GM18517 (cell line): ENCODE measurements around the gene LCLAT1.
"Not testable (repeated sequence)": the region's sequence is repeated elsewhere in the genome, so short reads cannot be mapped to it uniquely, and the experiment has no call there.

ENCODE experiments used
- ATAC-seq: cut with Tn5 transposase; IDR thresholded peaks from one replicate; pipeline ENCODE4 v1.9.1; 2021; ENCODE audit warnings: mild to moderate bottlenecking, moderate library complexity; ENCODE audit not compliant: unreplicated experiment

The LCLAT1 gene

DNA sequence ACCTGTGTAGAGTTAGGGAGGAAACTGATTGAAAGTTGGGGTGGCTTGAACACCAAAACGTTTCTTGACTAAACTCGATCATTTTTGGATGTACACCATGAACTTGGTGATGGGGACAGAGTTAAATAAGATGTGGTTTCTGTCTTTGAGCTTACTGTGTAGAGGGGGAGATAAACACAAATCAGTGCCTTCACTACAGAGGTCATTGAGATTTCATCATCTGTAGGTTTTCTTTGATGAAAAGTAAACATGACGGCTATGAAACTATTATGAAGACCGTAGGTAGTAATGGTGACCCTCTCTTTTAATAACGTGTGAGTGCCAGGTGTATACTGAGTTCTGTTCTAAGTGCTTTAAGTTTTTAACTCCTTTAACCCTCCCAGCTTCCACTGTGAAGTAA is 6.5 kb downstream of the LCLAT1 start:
- ATAC-seq: no peak

DNA sequence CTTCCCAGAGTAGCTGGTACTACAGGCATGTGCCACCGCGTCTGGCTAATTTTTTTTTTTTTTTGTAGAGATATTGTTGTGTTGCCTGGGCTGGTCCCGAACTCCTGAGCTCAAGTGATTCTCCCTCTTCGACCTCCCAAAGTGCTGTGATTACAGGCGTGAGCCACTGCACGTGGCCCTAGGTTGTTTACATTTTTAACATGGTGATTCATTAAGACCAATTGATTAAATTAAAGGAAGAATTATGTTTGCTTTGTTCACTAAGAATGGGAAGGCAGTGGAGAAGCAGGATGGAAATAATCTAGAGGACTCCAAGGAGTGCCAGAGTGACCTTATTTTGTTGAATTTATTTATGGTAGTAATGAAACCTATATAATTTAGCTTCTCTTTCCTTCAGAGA is 7.5 kb downstream of the LCLAT1 start:
- ATAC-seq: no peak

DNA sequence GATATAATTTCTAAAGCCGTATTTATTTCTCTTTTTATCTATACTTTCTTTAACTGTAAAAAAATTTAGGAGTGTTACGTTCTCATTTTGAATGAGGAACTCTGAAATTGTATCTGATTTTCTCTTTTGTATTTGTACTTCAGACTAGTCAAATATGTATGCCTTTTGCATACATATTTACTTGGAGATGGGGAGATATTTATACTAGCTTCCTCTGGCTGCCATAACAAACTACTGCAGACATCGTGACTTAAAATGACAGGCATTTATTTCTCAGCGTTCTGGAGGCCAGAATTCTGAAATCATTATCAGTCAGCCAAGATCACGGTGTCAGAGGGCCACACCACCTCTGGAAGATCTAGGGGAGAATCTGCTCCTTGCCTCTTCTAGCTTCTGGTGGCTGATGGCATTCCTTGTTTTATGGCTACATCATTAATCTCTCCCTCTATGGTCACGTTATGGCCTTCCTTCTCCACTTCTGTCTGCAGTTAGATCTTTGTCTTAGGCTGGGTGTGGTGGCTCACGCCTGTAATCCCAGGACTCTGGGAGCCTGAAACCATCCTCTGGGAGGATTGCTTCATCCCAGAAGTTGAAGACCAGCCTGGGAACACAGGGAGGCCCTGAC is 8.2 kb downstream of the LCLAT1 start:
- ATAC-seq: no peak

DNA sequence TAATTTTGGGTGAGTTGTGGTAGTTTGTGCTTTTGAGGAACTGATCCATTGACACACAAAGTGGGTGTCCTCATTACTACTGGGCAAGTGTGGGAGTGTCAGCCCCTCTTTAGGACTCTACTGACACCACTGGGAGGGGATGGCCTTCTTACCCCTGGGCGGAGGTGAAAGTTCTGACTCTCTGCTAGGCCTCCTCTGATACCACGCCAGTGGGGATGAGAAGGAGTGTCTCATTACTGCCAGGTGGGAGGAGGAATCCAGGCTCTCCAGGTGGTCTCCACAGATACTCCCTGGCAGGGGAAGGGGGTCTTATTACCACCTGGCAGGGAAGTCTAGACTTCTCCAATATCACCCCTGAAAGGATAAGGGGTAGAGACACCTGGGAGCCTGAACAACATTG is 9.1 kb downstream of the LCLAT1 start:
- no peak for ATAC-seq

DNA sequence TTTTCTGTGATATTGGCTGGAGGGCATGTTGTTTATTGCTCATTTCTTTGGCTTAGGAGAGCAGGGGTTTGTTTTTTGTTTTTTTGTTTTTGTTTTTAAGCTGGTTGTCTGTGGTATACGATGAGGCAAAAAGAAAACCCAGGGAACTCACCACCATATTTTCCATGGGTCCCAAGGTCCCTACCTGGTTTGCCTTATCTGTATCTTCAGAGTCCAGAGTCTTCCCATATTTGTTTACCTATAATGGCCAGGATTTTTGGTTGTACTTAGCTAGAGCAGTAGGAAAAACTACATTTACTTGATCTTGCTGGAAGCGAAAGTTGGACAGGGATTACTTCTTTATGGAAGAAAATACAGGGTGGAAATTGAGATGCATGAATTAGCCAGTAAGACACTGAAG is 9.5 kb downstream of the LCLAT1 start:
- no peak for ATAC-seq

DNA sequence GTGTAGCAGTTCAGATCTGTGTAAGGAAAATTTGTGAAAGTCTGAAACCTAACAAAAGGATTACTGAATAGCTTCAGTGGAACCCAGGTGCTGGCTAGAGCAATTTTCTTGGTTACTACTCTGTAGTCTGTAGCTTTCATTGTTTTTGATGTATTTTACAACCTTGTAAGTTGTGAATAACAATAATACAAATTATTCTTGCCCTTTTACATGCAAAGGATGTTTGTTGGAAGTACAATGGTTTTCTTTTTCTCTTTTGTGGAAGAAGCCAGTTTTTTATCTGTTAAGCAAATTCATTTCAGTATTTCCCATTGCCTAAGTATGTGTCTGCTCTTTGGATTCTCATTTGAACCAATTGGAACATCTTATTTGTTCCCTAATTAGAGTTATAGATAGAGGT is 10.2 kb downstream of the LCLAT1 start:
- ATAC-seq: no peak

DNA sequence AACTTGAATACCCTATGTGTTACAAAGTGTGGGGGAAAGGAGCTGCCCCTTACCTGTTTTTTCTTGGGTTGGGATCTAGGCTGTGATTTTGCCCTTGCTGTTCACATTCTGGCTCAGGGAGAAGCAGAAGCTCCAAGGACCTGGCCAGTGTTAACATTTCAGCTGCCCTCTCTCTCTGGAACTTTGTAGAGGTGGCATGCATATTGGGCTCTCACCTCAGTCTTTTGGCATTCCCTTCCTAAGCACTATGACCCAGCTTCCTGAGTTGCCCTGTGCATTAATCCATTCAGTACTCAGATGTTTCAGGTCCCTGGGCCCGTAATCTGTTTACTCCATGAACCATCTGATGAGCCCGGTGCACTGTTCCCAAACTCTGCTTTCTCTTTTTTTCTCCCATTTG is 12.1 kb downstream of the LCLAT1 start:
- ATAC-seq: no peak

DNA sequence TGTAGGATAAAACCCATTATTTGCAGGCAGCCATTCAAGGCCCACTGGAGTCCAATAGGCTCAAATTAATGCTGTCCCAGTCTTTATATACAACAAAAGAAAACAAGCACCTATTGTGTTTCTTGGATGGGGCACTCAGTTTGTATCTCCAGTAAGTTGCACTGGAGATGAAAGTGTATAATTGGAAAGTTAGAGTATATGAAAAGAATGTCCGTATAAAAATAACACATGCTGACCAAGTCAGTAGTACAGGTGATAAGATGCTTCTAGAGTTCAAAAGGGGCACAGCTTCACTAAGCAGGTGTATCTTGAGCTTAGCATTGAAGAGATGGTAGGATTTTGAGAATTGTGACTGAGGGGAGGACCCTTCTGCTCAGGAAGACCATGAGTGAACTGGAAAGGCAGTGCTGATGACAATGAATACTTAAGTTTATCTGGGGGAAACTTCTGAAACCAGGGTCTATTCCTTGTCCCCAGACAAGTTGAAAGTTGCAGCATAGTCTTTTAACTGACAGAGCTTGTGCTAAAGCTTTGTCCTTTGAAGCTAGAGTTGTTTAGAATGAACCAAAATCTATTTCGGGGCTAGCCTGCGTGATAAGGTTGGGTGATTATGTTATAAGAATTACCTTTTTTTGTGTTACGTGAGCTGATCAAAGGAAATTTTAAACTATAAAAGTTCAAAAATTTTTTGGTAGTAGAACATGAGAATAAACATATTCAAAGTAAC is 15.2 kb downstream of the LCLAT1 start:
- ATAC-seq: no peak

DNA sequence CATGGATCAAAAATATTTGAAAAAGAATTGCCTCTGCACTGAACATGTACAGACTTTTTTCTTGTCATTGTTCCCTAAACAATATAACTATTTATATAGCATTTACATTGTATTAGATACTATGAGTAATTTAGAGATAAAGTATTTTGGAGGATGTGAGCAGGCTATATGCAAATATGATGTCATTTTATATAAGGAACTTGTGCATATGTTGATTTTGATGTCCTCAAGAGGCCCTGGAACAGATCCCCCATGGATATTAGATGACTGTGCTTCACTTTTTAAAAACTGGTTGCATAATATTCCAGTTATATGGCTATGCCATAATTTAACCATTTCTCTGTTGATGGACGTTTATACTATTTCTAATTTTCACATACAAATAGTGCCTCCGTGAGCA is 16.5 kb downstream of the LCLAT1 start:
- no peak for ATAC-seq

DNA sequence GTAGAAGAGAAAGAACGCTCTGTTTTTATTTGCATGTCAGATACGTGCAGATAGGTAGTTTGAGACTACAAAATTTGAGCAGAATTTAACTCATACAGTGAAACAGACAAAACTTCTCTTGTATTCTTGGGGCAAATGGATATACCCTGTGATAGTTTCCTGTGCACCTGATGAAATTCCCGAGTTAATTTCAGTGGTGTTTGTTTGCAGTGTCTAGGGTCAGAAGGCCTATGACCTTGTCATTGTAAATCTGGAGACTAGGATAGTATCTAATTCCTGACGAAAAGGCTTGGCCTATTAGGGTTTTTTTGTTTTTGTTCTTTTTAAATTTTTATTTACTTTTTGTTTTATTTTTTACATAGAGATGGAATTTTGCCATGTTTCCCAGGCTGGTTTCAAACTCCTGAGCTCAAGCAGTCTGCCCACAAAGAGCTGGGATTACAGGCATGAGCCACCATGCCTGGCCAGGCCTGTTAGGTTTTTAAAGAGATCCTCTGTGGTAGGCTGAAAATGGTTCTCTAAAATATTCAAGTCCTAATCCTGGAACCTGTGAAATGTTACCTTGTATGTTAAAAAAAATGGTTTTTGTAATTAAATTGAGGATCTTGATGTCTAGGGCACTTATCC is 17.6 kb downstream of the LCLAT1 start:
- no peak for ATAC-seq

DNA sequence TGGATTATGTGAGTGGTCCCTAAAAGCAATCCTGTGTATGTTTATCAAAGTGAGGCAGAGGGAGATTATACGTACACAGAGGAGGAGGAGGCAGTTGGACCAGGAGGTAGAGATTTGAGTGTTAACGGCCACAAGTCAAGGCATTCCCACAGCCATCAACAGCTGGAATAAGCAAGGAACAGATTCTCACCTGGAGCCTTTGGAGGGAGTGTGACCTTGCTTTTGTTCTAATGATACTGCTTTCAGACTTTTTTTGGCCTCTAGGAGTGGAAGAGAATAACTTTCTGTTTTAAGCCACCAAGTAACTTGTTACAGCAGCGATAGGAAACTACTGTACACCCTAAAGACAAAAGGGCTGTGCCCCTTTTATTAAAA is 18.1 kb downstream of the LCLAT1 start:
- ATAC-seq: no peak

DNA sequence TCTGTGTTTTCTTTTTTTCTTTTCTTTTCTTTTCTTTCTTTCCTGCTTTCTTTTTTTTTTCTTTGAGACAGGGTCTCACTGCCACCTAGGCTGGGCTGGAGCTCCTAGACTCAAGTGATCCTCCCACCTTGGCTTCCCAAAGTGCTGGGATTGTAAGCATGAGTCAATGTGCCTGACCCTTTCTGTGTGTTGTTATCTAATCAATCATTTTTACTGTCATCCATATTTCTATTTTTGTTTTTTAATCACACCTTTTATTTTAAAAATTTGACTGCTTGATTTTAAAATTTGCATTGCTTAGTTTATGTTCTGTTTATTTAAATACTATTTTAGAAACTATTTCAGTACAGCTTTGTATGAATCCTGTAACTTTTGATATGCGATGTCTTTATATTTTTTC is 19.2 kb downstream of the LCLAT1 start:
- no peak for ATAC-seq

DNA sequence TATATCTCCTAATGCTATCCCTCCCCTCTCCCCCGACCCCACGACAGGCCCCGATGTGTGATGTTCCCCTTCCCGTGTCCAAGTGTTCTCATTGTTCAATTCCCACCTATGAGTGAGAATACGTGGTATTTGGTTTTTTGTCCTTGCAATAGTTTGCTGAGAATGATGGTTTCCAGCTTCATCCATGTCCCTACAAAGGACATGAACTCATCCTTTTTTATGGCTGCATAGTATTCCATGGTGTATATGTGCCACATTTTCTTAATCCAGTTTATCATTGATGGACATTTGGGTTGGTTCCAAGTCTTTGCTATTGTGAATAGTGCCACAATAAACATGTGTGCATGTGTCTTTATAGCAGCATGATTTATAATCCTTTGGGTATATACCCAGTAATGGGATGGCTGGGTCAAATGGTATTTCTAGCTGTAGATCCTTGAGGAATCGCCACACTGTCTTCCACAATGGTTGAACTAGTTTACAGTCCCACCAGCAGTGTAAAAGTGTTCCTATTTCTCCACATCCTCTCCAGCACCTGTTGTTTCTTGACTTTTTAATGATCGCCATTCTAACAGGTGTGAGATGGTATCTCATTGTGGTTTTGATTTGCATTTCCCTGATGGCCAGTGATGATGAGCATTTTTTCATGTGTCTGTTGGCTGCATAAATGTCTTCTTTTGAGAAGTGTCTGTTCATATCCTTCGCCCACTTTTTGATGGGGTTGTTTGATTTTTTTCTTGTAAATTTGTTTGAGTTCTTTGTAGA is 20.2 kb downstream of the LCLAT1 start:
- ATAC-seq: not testable (repeated sequence)

DNA sequence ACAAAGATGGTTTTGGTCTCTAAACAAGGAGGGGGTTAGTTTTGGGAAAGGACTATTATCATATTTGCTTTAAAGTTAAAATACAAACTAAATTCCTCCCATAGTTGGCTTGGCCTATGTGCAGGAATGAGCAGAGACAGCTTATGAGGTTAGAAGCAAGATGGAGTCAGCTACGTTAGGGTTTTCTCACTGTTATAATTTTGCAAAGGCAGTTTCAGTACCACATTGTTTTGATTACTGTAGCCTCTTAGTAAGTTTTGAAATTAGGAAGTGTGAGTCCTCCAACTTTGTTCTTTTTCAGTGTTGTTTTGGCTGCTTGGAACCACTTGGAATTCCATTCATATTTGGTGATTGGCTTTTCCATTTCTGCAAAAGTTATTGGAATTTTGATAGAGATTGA is 23.4 kb downstream of the LCLAT1 start:
- no peak for ATAC-seq

DNA sequence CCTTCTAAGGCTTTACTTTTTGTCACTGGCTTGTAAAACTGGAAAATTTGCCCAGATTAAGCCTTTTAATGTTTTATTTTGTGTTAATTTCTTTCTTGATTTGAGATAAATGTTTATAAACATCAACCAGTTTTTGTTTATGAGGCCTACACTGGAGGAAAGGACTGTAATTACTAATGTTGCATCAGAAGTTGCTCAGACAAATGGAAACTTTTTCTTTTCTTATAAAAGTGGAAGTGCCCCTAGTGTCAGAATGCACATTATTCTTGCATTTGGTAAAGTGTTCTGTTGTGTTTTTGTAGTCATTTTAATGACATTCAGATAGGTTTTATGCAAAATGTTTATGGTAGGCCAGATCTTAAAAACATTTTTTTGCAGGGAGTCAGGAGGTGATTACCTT is 25.3 kb downstream of the LCLAT1 start:
- ATAC-seq: no peak

DNA sequence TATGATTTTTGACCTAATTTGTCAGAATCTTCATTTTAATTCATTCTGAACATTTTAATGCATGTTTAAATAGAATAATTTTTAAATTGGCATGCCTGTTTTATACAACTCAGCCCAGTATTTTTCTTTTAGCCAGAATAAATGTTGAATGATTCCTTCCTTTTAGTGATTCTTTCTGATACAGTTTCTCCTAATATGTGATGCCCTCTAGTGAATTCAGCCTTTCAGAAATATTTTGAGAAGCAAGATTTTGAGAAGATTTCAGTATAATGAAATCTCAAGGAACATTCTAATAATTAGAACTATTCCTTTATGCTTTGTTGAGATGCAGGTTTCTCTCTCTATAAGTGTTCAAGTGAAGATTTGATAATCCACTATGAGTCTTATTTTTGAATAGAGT is 28.5 kb downstream of the LCLAT1 start:
- no peak for ATAC-seq

DNA sequence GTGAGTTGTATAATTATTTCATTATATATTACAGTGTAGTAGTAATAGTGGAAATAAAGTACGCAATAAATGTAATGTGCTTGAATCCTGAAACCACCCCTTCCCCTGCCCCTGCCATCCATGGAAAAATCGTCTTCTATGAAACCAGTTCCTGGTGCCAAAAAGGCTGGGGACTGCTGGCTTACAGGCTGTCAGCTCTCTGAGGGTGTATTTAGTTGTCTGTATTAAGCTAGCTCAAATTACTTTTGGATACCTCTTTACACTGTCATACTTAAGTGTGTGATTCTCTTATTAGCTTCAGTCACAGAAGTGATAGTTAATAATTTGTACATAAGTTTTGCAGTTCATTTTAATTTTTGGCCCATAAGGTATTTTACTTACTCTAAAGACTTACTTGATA is 29.6 kb downstream of the LCLAT1 start:
- ATAC-seq: no peak

DNA sequence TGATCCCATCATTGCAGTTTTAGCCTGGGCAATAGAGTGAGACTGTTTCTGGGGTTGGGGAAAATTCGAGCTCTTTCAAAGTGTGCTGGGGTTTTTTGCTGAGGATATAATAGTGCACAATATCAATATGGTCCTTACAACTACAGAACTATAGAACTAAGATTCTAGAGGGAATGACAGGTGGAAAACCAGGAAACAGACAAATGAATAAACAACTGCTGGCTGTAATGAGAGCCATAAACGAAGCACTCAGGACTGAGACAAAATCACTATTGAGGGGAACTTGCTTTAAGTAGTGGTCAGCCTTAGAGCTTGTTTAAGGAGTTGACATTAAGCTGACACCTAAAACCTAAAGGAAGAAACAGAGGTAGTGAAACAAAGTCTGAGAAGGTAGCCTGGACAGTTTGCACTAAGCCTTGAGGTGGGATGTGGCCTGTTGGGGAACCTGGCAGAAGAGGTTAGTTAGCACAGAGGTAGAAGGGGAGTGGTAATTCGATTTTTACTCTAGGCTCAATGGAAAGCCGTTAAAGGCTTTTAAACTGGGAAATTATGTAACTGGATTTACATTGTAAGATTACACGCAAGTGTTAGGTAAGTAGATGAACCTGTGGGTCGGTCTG is 33.8 kb downstream of the LCLAT1 start:
- ATAC-seq: no peak

DNA sequence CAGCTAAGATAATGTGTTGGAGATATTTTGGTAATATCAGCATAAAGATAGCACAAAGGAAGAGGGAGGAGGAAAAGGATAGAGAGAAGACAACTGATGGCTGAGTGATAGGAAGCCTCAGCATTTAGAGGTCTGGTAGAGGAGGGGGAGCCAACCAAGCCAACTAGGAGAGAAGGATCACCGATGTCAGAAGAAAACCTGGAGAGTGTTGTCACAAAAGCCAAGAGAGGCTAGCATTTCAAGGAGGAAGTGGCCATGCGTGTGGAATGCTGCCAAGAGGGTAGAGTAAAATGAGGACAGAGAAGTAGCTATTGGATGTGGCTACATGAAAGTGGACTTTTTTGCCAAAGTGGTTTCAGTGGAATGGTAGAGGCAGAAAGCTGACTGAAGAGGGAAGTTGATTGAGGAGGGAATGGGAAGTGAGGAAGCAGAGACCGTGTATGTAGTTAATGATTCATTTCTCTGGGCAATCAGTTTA is 34.3 kb downstream of the LCLAT1 start:
- ATAC-seq: no peak

DNA sequence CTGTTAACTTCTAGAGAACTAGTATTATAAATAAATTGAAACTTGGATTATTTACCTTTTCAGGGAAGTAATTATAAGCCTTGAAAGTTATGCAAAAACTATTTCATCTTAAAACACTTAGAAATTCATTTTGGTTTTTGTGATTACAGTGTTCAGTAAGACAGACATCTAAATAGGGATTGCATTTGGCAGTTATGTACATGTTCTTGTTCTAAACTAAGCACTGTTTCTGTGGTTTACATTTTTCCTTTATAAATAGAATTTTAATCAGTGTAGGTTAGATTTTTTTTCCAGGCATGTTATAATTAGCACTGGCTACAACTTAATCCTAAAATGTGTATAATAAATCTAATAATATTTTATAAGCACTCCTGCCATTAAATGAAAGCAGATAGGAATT is 35.0 kb downstream of the LCLAT1 start:
- no peak for ATAC-seq

DNA sequence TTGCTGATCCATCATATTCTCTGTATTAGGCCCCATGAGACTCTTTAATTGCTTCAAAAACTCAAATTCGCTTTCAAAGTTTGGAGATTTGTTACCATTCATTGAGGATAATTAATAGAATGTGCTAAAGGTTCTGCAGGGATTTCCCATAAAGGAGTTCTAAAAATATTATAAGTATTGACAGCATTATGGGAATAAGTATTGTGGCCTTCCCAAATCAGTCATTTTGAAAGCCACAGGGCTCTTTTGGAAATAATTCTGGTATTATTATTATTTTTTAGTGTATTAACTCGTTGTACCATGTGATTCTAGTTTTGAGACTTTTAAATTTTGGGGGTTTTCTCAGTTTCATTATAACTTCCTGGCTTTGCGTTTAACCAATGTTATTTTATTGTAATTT is 37.1 kb downstream of the LCLAT1 start:
- ATAC-seq: no peak
